ENCODE data around the gene LZTS2. TPM values are rescaled to one million over a fixed set of nuclear protein-coding genes. Genes with fewer than 3 reads are reported as not detected.

Gene LZTS2
- total and polyA plus RNA-seq, 2 experiments from 2014 or later, result 27.6 to 88.3 TPM

GRCh38 chr10:100976906-100977305 lies 22.7 kb upstream of the LZTS2 start:
- no peak overlapping the region for H3K27ac ChIP-seq (ENCODE audit: low read depth)
- no peak overlapping the region for H3K27ac Mint-ChIP-seq
- no peak overlapping the region for H3K4me3 Mint-ChIP-seq
- peaks cover 3% of the 10 kb centered on the region; the same call in 1 of the 3 replicates for H3K36me3 Mint-ChIP-seq (ENCODE audit: low read depth)
- H3K4me1 ChIP-seq (ENCODE audit: insufficient read depth), result peaks cover 4% of the 10 kb centered on the region; the same call in 1 of the 2 replicates
- H3K4me3 ChIP-seq, result no peak overlapping the region
- peaks cover 15% of the 10 kb centered on the region for H3K4me1 Mint-ChIP-seq
- no peaks in the 10 kb centered on the region for H3K9me3 Mint-ChIP-seq
- no peaks in the 10 kb centered on the region for H3K36me3 ChIP-seq (ENCODE audit: insufficient read depth)
- H3K79me2 ChIP-seq (replicated peaks; ENCODE audit: insufficient read depth), result no peaks in the 10 kb centered on the region
- no peaks in the 10 kb centered on the region for H3F3A ChIP-seq (replicated peaks; ENCODE audit: low read depth)
- H3K4me2 ChIP-seq, result no peak overlapping the region
- H2AFZ ChIP-seq, result no peak overlapping the region
- H4K20me1 ChIP-seq (replicated peaks; ENCODE audit: insufficient read depth), result no peaks in the 10 kb centered on the region
- no peaks in the 10 kb centered on the region for H3K27me3 ChIP-seq (ENCODE audit: insufficient read depth)
- DNase-seq (ENCODE audit: low spot score) (no peak), ATAC-seq (no peak)
- TF ChIP-seq ZNF114 (CRISPR knock-in tag; IDR thresholded peaks at IDR 0.05) (no peak), POLR2AphosphoS5 (IDR thresholded peaks at IDR 0.05; ENCODE audit: low read depth) (no peak), CREB1 (CRISPR knock-in tag; IDR thresholded peaks at IDR 0.05; ENCODE audit: low read depth) (no peak), EZH2 (IDR thresholded peaks at IDR 0.05; ENCODE audit: low read depth, unreplicated experiment) (no peak), STAT1 (IDR thresholded peaks at IDR 0.05; ENCODE audit: unreplicated experiment) (no peak)
- TF ChIP-seq, protein P1, sequence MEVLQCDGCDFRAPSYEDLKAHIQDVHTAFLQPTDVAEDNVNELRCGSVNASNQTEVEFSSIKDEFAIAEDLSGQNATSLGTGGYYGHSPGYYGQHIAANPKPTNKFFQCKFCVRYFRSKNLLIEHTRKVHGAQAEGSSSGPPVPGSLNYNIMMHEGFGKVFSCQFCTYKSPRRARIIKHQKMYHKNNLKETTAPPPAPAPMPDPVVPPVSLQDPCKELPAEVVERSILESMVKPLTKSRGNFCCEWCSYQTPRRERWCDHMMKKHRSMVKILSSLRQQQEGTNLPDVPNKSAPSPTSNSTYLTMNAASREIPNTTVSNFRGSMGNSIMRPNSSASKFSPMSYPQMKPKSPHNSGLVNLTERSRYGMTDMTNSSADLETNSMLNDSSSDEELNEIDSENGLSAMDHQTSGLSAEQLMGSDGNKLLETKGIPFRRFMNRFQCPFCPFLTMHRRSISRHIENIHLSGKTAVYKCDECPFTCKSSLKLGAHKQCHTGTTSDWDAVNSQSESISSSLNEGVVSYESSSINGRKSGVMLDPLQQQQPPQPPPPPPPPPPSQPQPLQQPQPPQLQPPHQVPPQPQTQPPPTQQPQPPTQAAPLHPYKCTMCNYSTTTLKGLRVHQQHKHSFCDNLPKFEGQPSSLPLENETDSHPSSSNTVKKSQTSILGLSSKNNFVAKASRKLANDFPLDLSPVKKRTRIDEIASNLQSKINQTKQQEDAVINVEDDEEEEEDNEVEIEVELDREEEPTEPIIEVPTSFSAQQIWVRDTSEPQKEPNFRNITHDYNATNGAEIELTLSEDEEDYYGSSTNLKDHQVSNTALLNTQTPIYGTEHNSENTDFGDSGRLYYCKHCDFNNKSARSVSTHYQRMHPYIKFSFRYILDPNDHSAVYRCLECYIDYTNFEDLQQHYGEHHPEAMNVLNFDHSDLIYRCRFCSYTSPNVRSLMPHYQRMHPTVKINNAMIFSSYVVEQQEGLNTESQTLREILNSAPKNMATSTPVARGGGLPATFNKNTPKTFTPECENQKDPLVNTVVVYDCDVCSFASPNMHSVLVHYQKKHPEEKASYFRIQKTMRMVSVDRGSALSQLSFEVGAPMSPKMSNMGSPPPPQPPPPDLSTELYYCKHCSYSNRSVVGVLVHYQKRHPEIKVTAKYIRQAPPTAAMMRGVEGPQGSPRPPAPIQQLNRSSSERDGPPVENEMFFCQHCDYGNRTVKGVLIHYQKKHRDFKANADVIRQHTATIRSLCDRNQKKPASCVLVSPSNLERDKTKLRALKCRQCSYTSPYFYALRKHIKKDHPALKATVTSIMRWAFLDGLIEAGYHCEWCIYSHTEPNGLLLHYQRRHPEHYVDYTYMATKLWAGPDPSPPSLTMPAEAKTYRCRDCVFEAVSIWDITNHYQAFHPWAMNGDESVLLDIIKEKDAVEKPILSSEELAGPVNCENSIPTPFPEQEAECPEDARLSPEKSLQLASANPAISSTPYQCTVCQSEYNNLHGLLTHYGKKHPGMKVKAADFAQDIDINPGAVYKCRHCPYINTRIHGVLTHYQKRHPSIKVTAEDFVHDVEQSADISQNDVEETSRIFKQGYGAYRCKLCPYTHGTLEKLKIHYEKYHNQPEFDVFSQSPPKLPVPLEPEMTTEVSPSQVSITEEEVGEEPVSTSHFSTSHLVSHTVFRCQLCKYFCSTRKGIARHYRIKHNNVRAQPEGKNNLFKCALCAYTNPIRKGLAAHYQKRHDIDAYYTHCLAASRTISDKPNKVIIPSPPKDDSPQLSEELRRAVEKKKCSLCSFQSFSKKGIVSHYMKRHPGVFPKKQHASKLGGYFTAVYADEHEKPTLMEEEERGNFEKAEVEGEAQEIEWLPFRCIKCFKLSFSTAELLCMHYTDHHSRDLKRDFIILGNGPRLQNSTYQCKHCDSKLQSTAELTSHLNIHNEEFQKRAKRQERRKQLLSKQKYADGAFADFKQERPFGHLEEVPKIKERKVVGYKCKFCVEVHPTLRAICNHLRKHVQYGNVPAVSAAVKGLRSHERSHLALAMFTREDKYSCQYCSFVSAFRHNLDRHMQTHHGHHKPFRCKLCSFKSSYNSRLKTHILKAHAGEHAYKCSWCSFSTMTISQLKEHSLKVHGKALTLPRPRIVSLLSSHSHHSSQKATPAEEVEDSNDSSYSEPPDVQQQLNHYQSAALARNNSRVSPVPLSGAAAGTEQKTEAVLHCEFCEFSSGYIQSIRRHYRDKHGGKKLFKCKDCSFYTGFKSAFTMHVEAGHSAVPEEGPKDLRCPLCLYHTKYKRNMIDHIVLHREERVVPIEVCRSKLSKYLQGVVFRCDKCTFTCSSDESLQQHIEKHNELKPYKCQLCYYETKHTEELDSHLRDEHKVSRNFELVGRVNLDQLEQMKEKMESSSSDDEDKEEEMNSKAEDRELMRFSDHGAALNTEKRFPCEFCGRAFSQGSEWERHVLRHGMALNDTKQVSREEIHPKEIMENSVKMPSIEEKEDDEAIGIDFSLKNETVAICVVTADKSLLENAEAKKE (CRISPR knock-in tag; IDR thresholded peaks at IDR 0.05), result no peak
- no peaks in the 10 kb centered on the region for H3K9me2 ChIP-seq (ENCODE audit: insufficient read depth)
- H3K27me3 Mint-ChIP-seq (ENCODE audit: insufficient read depth, low read depth, poor library complexity), result peaks cover 4% of the 10 kb centered on the region

DNA sequence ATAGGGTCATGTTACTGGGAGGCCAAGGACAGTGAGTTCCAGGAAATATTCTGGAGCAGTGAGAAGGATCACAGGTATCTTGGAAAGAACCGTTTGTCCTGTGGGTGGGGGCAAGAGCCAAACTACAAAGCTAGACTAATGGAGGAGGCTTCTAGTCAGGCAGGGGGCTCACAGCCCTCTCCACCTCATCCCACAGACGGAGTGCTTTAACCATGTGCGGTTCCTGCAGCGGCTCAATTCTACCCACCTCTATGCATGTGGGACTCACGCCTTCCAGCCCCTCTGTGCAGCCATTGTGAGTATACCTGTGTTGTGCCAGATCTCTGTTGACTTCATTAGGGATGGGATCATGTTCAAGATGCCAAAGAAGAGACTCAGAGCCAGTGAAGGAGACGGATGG lies 22.2 kb upstream of the LZTS2 start:
- H3K79me2 ChIP-seq (replicated peaks; ENCODE audit: insufficient read depth), result no peaks in the 10 kb centered on the region
- no peaks in the 10 kb centered on the region for H4K20me1 ChIP-seq (replicated peaks; ENCODE audit: insufficient read depth)
- no peak for TF ChIP-seq CTCF (conservative IDR thresholded peaks at IDR 0.05; ENCODE audit: low read depth in 2 of 2)
- H3K27me3 ChIP-seq (ENCODE audit: insufficient read depth), result no peaks in the 10 kb centered on the region
- H3F3A ChIP-seq (replicated peaks; ENCODE audit: low read depth), result no peaks in the 10 kb centered on the region
- Mint-ChIP-seq H3K27me3 (ENCODE audit: insufficient read depth, low read depth, poor library complexity) (peaks cover 8% of the 10 kb centered on the region), H3K4me1 (peaks cover 9% of the 10 kb centered on the region; the same call in 2 of the 3 replicates), H3K27ac (no peak overlapping the region), H3K36me3 (ENCODE audit: low read depth) (peaks cover 3% of the 10 kb centered on the region; the same call in 1 of the 3 replicates), H3K9me3 (no peaks in the 10 kb centered on the region), H3K4me3 (no peak overlapping the region)
- H3K36me3 ChIP-seq (ENCODE audit: insufficient read depth), result no peaks in the 10 kb centered on the region
- H3K9me2 ChIP-seq (ENCODE audit: insufficient read depth), result no peaks in the 10 kb centered on the region
- H2AFZ ChIP-seq, result no peak overlapping the region
- H3K27ac ChIP-seq (ENCODE audit: low read depth), result no peak overlapping the region
- no peak for DNase-seq (ENCODE audit: low spot score)
- no peaks in the 10 kb centered on the region for H3K4me1 ChIP-seq (ENCODE audit: insufficient read depth)
- no peak for ATAC-seq
- no peak overlapping the region for H3K4me3 ChIP-seq
- H3K4me2 ChIP-seq, result no peak overlapping the region
